Endothelial cell of umbilical vein (primary cell): Measurements from ENCODE around the gene SMNDC1. TPM values are rescaled to one million over a fixed set of nuclear protein-coding genes. Genes with fewer than 3 reads are reported as not detected.

ENCODE experiments used
- BruUV-seq: library from RNA; stranded (reverse); fragments of 400-500 nt; replicated peaks from 2 replicates; lab custom pipeline; 2021; lab: Mats Ljungman, UMichigan
- CTCF ChIA-PET: fragments of 300-600, 350-600 bp; sonication (Branson Sonifier 250); formaldehyde crosslinking; loops from one replicate; lab custom pipeline; 2021; ENCODE audit warnings: antibody characterized with exemption, inconsistent platforms; lab: Charles Lee
- POLR2A ChIA-PET: fragments of 300-600, 350-600 bp; sonication (Branson Sonifier 250); formaldehyde crosslinking; loops from one replicate; lab custom pipeline; 2021; ENCODE audit warnings: antibody characterized with exemption, inconsistent platforms; lab: Charles Lee
- DNase-seq: peaks from one replicate; pipeline ENCODE4 v3.0.0-alpha.2; 2011; ENCODE audit warnings: low read depth, low spot score
- FAIRE-seq: peaks from 2 replicates; lab custom pipeline; 2011; peaks lifted over from hg19 to GRCh38; lab: Jason Lieb, UNC
- H2AFZ ChIP-seq: 2 replicates; pipeline ENCODE4 v1.6.0; 2012; ENCODE audit warnings: low read depth, low read length, control low read depth, inconsistent platforms
- H3K27ac ChIP-seq: 2 replicates; pipeline ENCODE4 v1.5.1; 2011; ENCODE audit warnings: low read depth, mild to moderate bottlenecking, control low read depth, low read length, moderate library complexity; ENCODE audit not compliant: insufficient read depth
- H3K27me3 ChIP-seq, 2 experiments: 2 replicates each; pipeline versions ENCODE4 v1.6.0 to v1.6.1; 2011; ENCODE audit warnings: low read length in 2 of 2, mixed read lengths in 1 of 2; ENCODE audit not compliant: control insufficient read depth in 2 of 2, insufficient read depth in 2 of 2
- H3K36me3 ChIP-seq, 2 experiments: 2 replicates in 1 of 2; 3 replicates in 1 of 2; pipeline ENCODE4 v1.5.1; 2011; ENCODE audit warnings: low read length in 2 of 2, mild to moderate bottlenecking in 1 of 2, moderate library complexity in 1 of 2; ENCODE audit not compliant: control insufficient read depth in 2 of 2, insufficient read depth in 2 of 2; ENCODE audit errors: extremely low read depth in 1 of 2
- H3K4me1 ChIP-seq: 3 replicates; pipeline ENCODE4 v1.5.1; 2011; ENCODE audit warnings: mild to moderate bottlenecking, low read length; ENCODE audit not compliant: control insufficient read depth, insufficient read depth; ENCODE audit errors: extremely low read depth
- H3K4me2 ChIP-seq: 2 replicates; pipeline ENCODE4 v1.6.1; 2011; ENCODE audit warnings: low read length, control low read depth, mixed read lengths; ENCODE audit not compliant: insufficient read depth
- H3K4me3 ChIP-seq, 3 experiments: fragments of 200-600 bp in 1 of 3; sonication (generic), shearing (Covaris generic) in 1 of 3; replicated peaks in 1 of 3; 2 replicates each; pipeline ENCODE4 v1.5.1; 2011 to 2016; ENCODE audit warnings: control low read depth in 3 of 3, low read length in 3 of 3, mild to moderate bottlenecking in 2 of 3, inconsistent platforms in 1 of 3, low read depth in 1 of 3, moderate library complexity in 1 of 3; ENCODE audit not compliant: insufficient read depth in 1 of 3
- H3K79me2 ChIP-seq: 2 replicates; pipeline ENCODE4 v1.6.0; 2012; ENCODE audit warnings: low read length, inconsistent platforms; ENCODE audit not compliant: control insufficient read depth, insufficient read depth
- H3K9ac ChIP-seq: replicated peaks from 2 replicates; pipeline ENCODE3; 2011; ENCODE audit warnings: low read length, control low read depth; ENCODE audit not compliant: insufficient read depth; ENCODE audit errors: extremely low read depth
- H3K9me1 ChIP-seq: replicated peaks from 3 replicates; pipeline ENCODE4 v1.6.0; 2011; ENCODE audit warnings: mild to moderate bottlenecking, low read length; ENCODE audit not compliant: control insufficient read depth, insufficient read depth; ENCODE audit errors: extremely low read depth
- H3K9me3 ChIP-seq: replicated peaks from 2 replicates; pipeline ENCODE4 v1.5.1; 2012; ENCODE audit warnings: low read length, inconsistent platforms; ENCODE audit not compliant: control insufficient read depth, insufficient read depth
- H4K20me1 ChIP-seq: replicated peaks from 2 replicates; pipeline ENCODE3; 2011; ENCODE audit warnings: mild to moderate bottlenecking, low read length; ENCODE audit not compliant: control insufficient read depth, insufficient read depth; ENCODE audit errors: extremely low read depth
- EZH2 ChIP-seq: IDR thresholded peaks from 2 replicates; pipeline ENCODE4 v1.6.1; 2012; ENCODE audit warnings: borderline replicate concordance, low read depth, mild to moderate bottlenecking, moderate library complexity, low read length, inconsistent platforms; ENCODE audit not compliant: severe bottlenecking
- FOS ChIP-seq: IDR thresholded peaks from 2 replicates; pipeline ENCODE4 v1.6.1; 2011; ENCODE audit warnings: mild to moderate bottlenecking, low read length, moderate library complexity, borderline replicate concordance; ENCODE audit not compliant: insufficient read depth
- GATA2 ChIP-seq: IDR thresholded peaks from 2 replicates; pipeline ENCODE4 v1.7.0; 2011; ENCODE audit warnings: low read depth, mild to moderate bottlenecking, moderate library complexity, mixed read lengths, low read length; ENCODE audit not compliant: insufficient read length, insufficient read depth
- JUN ChIP-seq: IDR thresholded peaks from 2 replicates; pipeline ENCODE4 v1.6.1; 2011; ENCODE audit warnings: borderline replicate concordance, low read depth; ENCODE audit not compliant: insufficient read length, insufficient read depth
- MYC ChIP-seq: IDR thresholded peaks from one replicate; pipeline ENCODE4 v1.6.1; 2011; ENCODE audit warnings: mild to moderate bottlenecking, low read depth, low read length
- POLR2A ChIP-seq: IDR thresholded peaks from 2 replicates; pipeline ENCODE4 v1.6.1; 2012; ENCODE audit warnings: low read depth, mild to moderate bottlenecking, control low read depth, low read length
- POLR2AphosphoS5 ChIP-seq: IDR thresholded peaks from 2 replicates; pipeline ENCODE4 v1.6.1; 2012; ENCODE audit warnings: low read depth, mild to moderate bottlenecking, control low read depth, low read length, moderate library complexity; ENCODE audit not compliant: insufficient read depth
- dilution Hi-C: fragments of 300-500 bp; cut with MboI; formaldehyde crosslinking; loops from one replicate; pipeline ENCODE4 v1.15.0; 2019; ENCODE audit warnings: low sequenced_read_pairs; ENCODE audit not compliant: extremely low pct_ligation_motif_present
- intact Hi-C: fragments of 100-400 bp; cut with micrococcal nuclease; formaldehyde crosslinking; loops from one replicate; pipeline ENCODE4 v1.10.0; 2022
- polyA plus RNA-seq, 4 experiments: library from polyadenylated mRNA; depleted of rRNA in 3 of 4; stranded (reverse) in 3 of 4; unstranded in 1 of 4; fragments of >200 nt; gene quantifications; 2 replicates each; pipeline versions ENCODE4 v1.2.1 to v1.2.3, GENCODE V29; 2011 to 2012; ENCODE audit warnings: missing spikeins in 1 of 4
- total RNA-seq: library from RNA; stranded (reverse); gene quantifications from 2 replicates; pipeline ENCODE4 v1.2.3, GENCODE V29; 2021
- TF ChIP-seq, protein P1 (sequence below): IDR thresholded peaks from 2 replicates; pipeline ENCODE4 v1.6.1; 2011; ENCODE audit not compliant: insufficient read depth, insufficient read length
- TF ChIP-seq, protein P2 (sequence below), 2 donors: IDR thresholded peaks; 1 replicate in 1 of 2; 2 replicates in 1 of 2; pipeline ENCODE4 v1.5.1; 2011; ENCODE audit warnings: low read length in 2 of 2, mild to moderate bottlenecking in 2 of 2, moderate library complexity in 2 of 2, control low read depth in 1 of 2, inconsistent platforms in 1 of 2, low read depth in 1 of 2; ENCODE audit not compliant: insufficient read depth in 1 of 2; ENCODE audit errors: extremely low read depth in 1 of 2

Gene SMNDC1
- total and polyA plus RNA-seq, 2 donors (not counting 3 experiments of a cell fraction or from before 2014, with no cell fraction given): 7.1 to 39.3 TPM

DNA sequence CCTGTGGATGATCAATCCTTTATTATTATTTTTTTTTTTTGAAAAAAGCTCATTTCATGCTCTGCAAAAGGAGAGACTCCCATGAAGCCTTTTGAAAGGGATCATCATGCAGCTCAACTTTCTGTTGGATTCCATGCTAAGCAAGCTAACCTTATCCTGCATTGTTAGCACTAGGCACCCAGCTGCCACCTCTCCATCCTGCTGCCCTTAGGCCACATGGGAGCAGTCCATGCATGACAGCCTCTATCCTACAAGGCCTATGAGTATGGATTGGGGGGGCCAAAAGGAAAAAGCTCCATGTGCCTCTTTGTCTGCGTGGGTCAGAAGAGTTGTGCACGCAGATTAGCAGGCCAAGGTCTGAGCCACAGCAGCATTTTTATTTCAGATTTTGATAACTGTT is 19.2 kb downstream of the SMNDC1 start:
- intact Hi-C loops: no loop called here
- no peak for DNase-seq
- no peak overlapping the region for H3K4me3 ChIP-seq

More for the DNA sequence above, 19.2 kb downstream of the SMNDC1 start:
- POLR2A ChIA-PET: no interaction called here
- no peak overlapping the region for H2AFZ ChIP-seq
- peaks cover 0 to 3% of the 10 kb centered on the region in 2 experiments for H3K36me3 ChIP-seq
- no peaks in the 10 kb centered on the region for H3K4me1 ChIP-seq
- no peak overlapping the region for H3K4me2 ChIP-seq
- dilution Hi-C loops: loop anchor here (25.0 kb wide), 2 partner anchors 148 to 398 kb away; no protein-coding TSS in a partner anchor
- BruUV-seq: no TSS peak
- H3K9me3 ChIP-seq: no peaks in the 10 kb centered on the region
- CTCF ChIA-PET: interaction anchor here (0.7 to 1.6 kb wide), 7 partner anchors 10 to 1852 kb away, joined by 3 to 5 read pairs (median 3); no protein-coding TSS in a partner anchor
- no peak for FAIRE-seq
- no peak overlapping the region for H3K27ac ChIP-seq
- H3K9ac ChIP-seq: no peak overlapping the region
- TF ChIP-seq, protein P1, sequence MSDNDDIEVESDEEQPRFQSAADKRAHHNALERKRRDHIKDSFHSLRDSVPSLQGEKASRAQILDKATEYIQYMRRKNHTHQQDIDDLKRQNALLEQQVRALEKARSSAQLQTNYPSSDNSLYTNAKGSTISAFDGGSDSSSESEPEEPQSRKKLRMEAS: no peak
- TF ChIP-seq EZH2: no peak
- TF ChIP-seq FOS: no peak
- no peak for TF ChIP-seq JUN
- no peak for TF ChIP-seq MYC
- TF ChIP-seq POLR2A: no peak
- no peak for TF ChIP-seq POLR2AphosphoS5
- no peak for TF ChIP-seq GATA2
- TF ChIP-seq, protein P2, sequence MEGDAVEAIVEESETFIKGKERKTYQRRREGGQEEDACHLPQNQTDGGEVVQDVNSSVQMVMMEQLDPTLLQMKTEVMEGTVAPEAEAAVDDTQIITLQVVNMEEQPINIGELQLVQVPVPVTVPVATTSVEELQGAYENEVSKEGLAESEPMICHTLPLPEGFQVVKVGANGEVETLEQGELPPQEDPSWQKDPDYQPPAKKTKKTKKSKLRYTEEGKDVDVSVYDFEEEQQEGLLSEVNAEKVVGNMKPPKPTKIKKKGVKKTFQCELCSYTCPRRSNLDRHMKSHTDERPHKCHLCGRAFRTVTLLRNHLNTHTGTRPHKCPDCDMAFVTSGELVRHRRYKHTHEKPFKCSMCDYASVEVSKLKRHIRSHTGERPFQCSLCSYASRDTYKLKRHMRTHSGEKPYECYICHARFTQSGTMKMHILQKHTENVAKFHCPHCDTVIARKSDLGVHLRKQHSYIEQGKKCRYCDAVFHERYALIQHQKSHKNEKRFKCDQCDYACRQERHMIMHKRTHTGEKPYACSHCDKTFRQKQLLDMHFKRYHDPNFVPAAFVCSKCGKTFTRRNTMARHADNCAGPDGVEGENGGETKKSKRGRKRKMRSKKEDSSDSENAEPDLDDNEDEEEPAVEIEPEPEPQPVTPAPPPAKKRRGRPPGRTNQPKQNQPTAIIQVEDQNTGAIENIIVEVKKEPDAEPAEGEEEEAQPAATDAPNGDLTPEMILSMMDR (IDR thresholded peaks at IDR 0.05; ENCODE audit: extremely low read depth in 1 of 2, insufficient read depth in 1 of 2, low read depth in 1 of 2, low read length in 2 of 2): no peak
- no peaks in the 10 kb centered on the region for H3K79me2 ChIP-seq
- no peaks in the 10 kb centered on the region for H3K27me3 ChIP-seq
- H3K9me1 ChIP-seq: no peaks in the 10 kb centered on the region
- H4K20me1 ChIP-seq: no peaks in the 10 kb centered on the region
